Effector memory CD4-positive, alpha-beta T cell (primary cell): ENCODE data around the gene EYA4.
"Not testable (repeated sequence)": the region's sequence is repeated elsewhere in the genome, so short reads cannot be mapped to it uniquely, and the experiment has no call there.

ENCODE experiments used
- DNase-seq, 3 donors: peaks; one replicate each; pipeline ENCODE4 v3.0.0-alpha.2; 2020
- H3K27ac ChIP-seq: 2 replicates; pipeline ENCODE4 v1.7.0; 2013; ENCODE audit warnings: mild to moderate bottlenecking, low read length, moderate library complexity; ENCODE audit not compliant: insufficient read depth, poor library complexity, severe bottlenecking
- H3K27me3 ChIP-seq: replicated peaks from 2 replicates; pipeline ENCODE4 v1.7.0; 2013; ENCODE audit warnings: mild to moderate bottlenecking, low read length; ENCODE audit not compliant: insufficient read depth, control insufficient read depth, poor library complexity, severe bottlenecking
- H3K36me3 ChIP-seq: 2 replicates; pipeline ENCODE4 v1.7.0; 2013; ENCODE audit warnings: mild to moderate bottlenecking, low read length, moderate library complexity; ENCODE audit not compliant: control insufficient read depth, insufficient read depth
- H3K4me1 ChIP-seq: 2 replicates; pipeline ENCODE4 v1.7.0; 2013; ENCODE audit warnings: low read length, mild to moderate bottlenecking; ENCODE audit not compliant: control insufficient read depth, insufficient read depth, poor library complexity, severe bottlenecking
- H3K4me3 ChIP-seq: 2 replicates; pipeline ENCODE4 v1.7.0; 2013; ENCODE audit warnings: low read length, low read depth, mild to moderate bottlenecking; ENCODE audit not compliant: insufficient read depth, poor library complexity, severe bottlenecking
- H3K9me3 ChIP-seq: 2 replicates; pipeline ENCODE4 v1.7.0; 2013; ENCODE audit warnings: mild to moderate bottlenecking, low read length, moderate library complexity; ENCODE audit not compliant: control insufficient read depth

The EYA4 gene

GRCh38 chr6:133392015-133392414 is 150.9 kb downstream of the EYA4 start:
- no peaks in the 10 kb centered on the region for H3K9me3 ChIP-seq
- H3K4me1 ChIP-seq = no peaks in the 10 kb centered on the region
- H3K4me3 ChIP-seq = no peak overlapping the region
- no peak for DNase-seq
- H3K27ac ChIP-seq = no peak overlapping the region
- H3K36me3 ChIP-seq = no peaks in the 10 kb centered on the region
- H3K27me3 ChIP-seq = no peaks in the 10 kb centered on the region

DNA sequence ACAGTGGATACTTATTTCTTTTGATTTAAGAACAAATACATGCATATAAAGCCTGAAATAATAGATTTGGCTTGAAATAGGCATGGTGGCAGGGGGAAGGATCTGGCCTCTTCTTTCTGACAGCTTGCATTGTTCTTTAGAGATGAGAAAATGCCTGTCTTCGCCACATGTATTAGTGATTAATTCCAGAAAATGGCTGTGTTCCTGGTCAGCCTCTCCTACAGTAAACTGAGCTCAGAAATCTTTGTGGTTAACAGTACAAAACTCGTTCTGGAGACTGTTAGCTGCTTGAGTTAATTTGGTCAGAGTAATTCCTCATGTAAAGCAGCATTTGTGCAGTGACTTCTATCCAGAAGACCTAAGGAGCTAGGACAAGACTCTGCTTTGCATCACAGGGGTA is 151.5 kb downstream of the EYA4 start:
- DNase-seq = no peak
- Histone ChIP-seq H3K36me3 (no peaks in the 10 kb centered on the region), H3K27ac (no peak overlapping the region), H3K4me3 (no peak overlapping the region), H3K9me3 (no peaks in the 10 kb centered on the region), H3K27me3 (no peaks in the 10 kb centered on the region), H3K4me1 (no peaks in the 10 kb centered on the region)

- no peak overlapping the region for H3K27ac ChIP-seq
- no peaks in the 10 kb centered on the region for H3K9me3 ChIP-seq
- H3K27me3 ChIP-seq = no peaks in the 10 kb centered on the region
- H3K4me1 ChIP-seq = no peaks in the 10 kb centered on the region
- H3K36me3 ChIP-seq = no peaks in the 10 kb centered on the region
- no peak for DNase-seq
- H3K4me3 ChIP-seq = no peak overlapping the region
These were observed 152.7 kb downstream of the EYA4 start for GRCh38 chr6:133393891-133394290.

GRCh38 chr6:133394630-133395029 is 153.5 kb downstream of the EYA4 start:
- Histone ChIP-seq H3K4me3 (no peak overlapping the region), H3K9me3 (no peaks in the 10 kb centered on the region), H3K4me1 (no peaks in the 10 kb centered on the region), H3K36me3 (no peaks in the 10 kb centered on the region), H3K27me3 (no peaks in the 10 kb centered on the region), H3K27ac (no peak overlapping the region)
- DNase-seq = no peak

DNA sequence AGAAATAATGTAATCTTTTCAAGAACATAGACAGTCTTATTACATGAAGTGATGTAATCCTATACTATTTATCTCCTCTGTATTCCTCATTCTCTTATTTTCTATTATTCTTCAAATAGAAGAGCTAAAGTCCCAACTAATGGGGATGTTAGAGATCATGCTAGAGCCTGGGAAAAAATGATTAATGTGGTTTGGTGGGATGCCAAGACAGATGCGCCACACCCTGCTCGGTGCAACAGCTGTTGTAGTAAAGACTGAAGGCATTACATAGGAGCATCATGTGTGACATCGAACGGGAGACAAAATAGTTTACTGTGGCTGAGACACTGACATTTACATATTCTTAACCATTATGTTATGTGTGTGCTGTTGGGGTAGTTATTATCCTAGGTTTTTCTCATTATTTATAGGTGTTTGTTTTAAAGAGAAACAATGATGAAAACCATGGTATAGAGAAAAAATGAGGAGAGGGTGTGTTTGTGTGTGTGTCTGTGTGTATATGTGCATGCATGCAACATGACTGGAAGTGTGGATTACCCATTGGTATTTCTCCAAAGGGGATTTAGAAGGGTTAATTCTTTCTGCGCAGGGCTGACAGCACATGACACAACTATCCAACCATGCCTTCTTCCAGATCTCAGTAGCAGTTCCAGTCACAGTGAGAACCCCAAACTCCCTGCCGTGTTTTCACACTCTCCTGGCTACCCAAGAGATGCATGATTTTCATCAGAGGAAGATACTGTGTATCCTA is 155.3 kb downstream of the EYA4 start:
- no peak for DNase-seq
- H3K9me3 ChIP-seq = no peaks in the 10 kb centered on the region
- H3K27ac ChIP-seq = no peak overlapping the region
- H3K36me3 ChIP-seq = no peaks in the 10 kb centered on the region
- H3K27me3 ChIP-seq = no peaks in the 10 kb centered on the region
- no peak overlapping the region for H3K4me3 ChIP-seq
- H3K4me1 ChIP-seq = no peaks in the 10 kb centered on the region

- H3K27me3 ChIP-seq = no peaks in the 10 kb centered on the region
- H3K4me1 ChIP-seq = no peaks in the 10 kb centered on the region
- no peaks in the 10 kb centered on the region for H3K36me3 ChIP-seq
- no peaks in the 10 kb centered on the region for H3K9me3 ChIP-seq
- DNase-seq = no peak
- H3K27ac ChIP-seq = no peak overlapping the region
- H3K4me3 ChIP-seq = no peak overlapping the region
These were observed 155.8 kb downstream of the EYA4 start for GRCh38 chr6:133396984-133397348.

- not testable (repeated sequence) for H3K9me3 ChIP-seq
These were observed 156.4 kb downstream of the EYA4 start for GRCh38 chr6:133397601-133398000.

GRCh38 chr6:133399426-133399825 is 158.3 kb downstream of the EYA4 start:
- Histone ChIP-seq H3K27ac (no peak overlapping the region), H3K9me3 (no peaks in the 10 kb centered on the region), H3K4me1 (no peaks in the 10 kb centered on the region), H3K27me3 (no peaks in the 10 kb centered on the region), H3K4me3 (no peak overlapping the region), H3K36me3 (no peaks in the 10 kb centered on the region)
- no peak for DNase-seq

More at GRCh38 chr6:133397601-133398000, 156.4 kb downstream of the EYA4 start:
- not testable (repeated sequence) for H3K4me3 ChIP-seq, H3K36me3 ChIP-seq, DNase-seq, H3K4me1 ChIP-seq, H3K27me3 ChIP-seq, H3K27ac ChIP-seq

DNA sequence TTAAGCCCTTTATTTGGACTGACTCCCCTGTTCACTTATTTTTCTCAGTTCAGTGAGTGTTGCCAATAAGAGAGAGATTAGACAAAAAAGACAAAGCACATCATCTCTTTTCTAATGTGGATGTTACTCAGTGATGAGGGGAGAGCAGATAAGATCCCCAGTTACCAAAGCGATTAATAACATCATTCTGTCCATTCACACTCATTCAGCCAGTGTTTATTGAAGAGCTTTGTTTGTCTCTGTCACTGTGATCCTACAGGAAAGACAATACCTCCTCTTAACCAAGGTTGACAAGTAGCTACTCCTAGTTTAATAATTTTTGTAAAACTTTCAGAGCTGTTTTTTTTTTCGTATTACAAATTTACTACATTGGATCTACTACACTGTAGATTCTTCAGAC is 163.0 kb downstream of the EYA4 start:
- Histone ChIP-seq H3K27ac (no peak overlapping the region), H3K36me3 (no peaks in the 10 kb centered on the region), H3K27me3 (no peaks in the 10 kb centered on the region), H3K4me1 (no peaks in the 10 kb centered on the region), H3K9me3 (no peaks in the 10 kb centered on the region), H3K4me3 (no peak overlapping the region)
- DNase-seq = no peak

DNA sequence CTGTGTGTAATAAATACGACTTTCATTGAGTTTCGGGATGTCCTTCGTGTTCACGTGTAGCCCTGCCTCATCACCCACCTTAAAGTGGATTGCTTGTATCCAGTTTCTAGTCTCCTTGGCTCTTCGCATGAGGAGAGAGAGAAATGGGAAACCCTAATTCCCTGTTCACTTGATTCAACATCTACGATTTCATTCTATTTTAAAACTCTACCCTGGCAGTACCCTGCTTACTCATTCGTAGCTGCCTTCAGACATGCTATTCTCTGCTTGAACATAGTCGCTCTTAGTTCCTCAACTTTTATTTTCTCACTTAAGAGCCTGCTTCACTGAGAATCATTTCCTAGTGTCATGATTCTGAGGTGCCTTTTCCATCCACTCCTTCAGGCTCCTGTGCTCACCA is 163.6 kb downstream of the EYA4 start:
- Histone ChIP-seq H3K4me3 (no peak overlapping the region), H3K4me1 (no peaks in the 10 kb centered on the region), H3K27me3 (no peaks in the 10 kb centered on the region), H3K9me3 (no peaks in the 10 kb centered on the region), H3K36me3 (no peaks in the 10 kb centered on the region), H3K27ac (no peak overlapping the region)
- no peak for DNase-seq
